A549 (cell line): Measurements from ENCODE around the gene ICA1L. TPM values are rescaled to one million over a fixed set of nuclear protein-coding genes. Genes with fewer than 3 reads are reported as not detected.
"Not testable (repeated sequence)": the region's sequence is repeated elsewhere in the genome, so short reads cannot be mapped to it uniquely, and the experiment has no call there.

ENCODE experiments used
- ATAC-seq, 2 experiments: fragments of 200-7000 bp in 1 of 2; fragments of >200 bp in 1 of 2; cut with Nextera tagmentation in 1 of 2; cut with Tn5 transposase in 1 of 2; 3 replicates each; pipeline versions ENCODE4 v1.8.0 to v1.9.1; 2018 to 2020; ENCODE audit warnings: mild to moderate bottlenecking in 1 of 2, moderate library complexity in 1 of 2
- CTCF ChIA-PET: fragments of 300-600 bp; sonication (Branson Sonifier 250); formaldehyde crosslinking; extraction: SDS; loops from one replicate; lab custom pipeline; 2021; ENCODE audit warnings: antibody characterized with exemption, inconsistent platforms; lab: Yijun Ruan, JAX
- POLR2A ChIA-PET: fragments of 350-600 bp; formaldehyde crosslinking; extraction: SDS; loops from one replicate; lab custom pipeline; 2021; ENCODE audit warnings: antibody characterized with exemption, inconsistent platforms; lab: Yijun Ruan, JAX
- DNase-seq, 2 experiments: peaks; one replicate each; pipeline versions ENCODE4 v3.0.0 to v3.0.0-alpha.2; 2011 to 2016; ENCODE audit warnings: low read depth in 1 of 2, low spot score in 1 of 2
- FAIRE-seq: peaks from 2 replicates; lab custom pipeline; 2011; peaks lifted over from hg19 to GRCh38; lab: Jason Lieb, UNC
- H3K27ac ChIP-seq, 2 experiments: fragments of >200 bp; sonication (Bioruptor Twin); formaldehyde crosslinking; 3 replicates each; pipeline ENCODE4 v1.5.1; 2016 to 2017
- H3K4me1 ChIP-seq: fragments of >200 bp; sonication (Bioruptor Twin); formaldehyde crosslinking; 3 replicates; pipeline ENCODE4 v1.6.1; 2016
- H3K4me2 ChIP-seq: fragments of >200 bp; sonication (Bioruptor Twin); formaldehyde crosslinking; 3 replicates; pipeline ENCODE4 v1.6.1; 2016
- H3K4me3 ChIP-seq: fragments of >200 bp; sonication (Bioruptor Twin); formaldehyde crosslinking; 3 replicates; pipeline ENCODE4 v1.5.1; 2016
- H3K9me3 ChIP-seq: fragments of >200 bp; sonication (Bioruptor Twin); formaldehyde crosslinking; 3 replicates; pipeline ENCODE4 v1.6.1; 2016
- BCL3 ChIP-seq: fragments of >200 bp; sonication (Bioruptor Twin); formaldehyde crosslinking; IDR thresholded peaks from 3 replicates; pipeline ENCODE4 v1.6.1; 2016
- BHLHE40 ChIP-seq: IDR thresholded peaks from 2 replicates; pipeline ENCODE4 v1.6.1; 2012; ENCODE audit warnings: low read depth, low read length, inconsistent platforms
- CBX2 ChIP-seq: fragments of 200-600 bp; sonication (generic); IDR thresholded peaks from 2 replicates; pipeline ENCODE4 v1.6.1; 2016; ENCODE audit warnings: low read depth, mild to moderate bottlenecking, borderline replicate concordance
- CHD2 ChIP-seq: fragments of 150-350 bp; IDR thresholded peaks from 2 replicates; pipeline ENCODE4 v1.6.1; 2014; ENCODE audit warnings: low read length; ENCODE audit not compliant: partially characterized antibody
- FOSB ChIP-seq: fragments of 250-450 bp; sonication (Bioruptor Pico); IDR thresholded peaks from 2 replicates; pipeline ENCODE4 v1.5.0; 2020; ENCODE audit warnings: mild to moderate bottlenecking, moderate library complexity
- FOXS1 ChIP-seq: fragments of 250-450 bp; sonication (Bioruptor Pico); IDR thresholded peaks from 2 replicates; pipeline ENCODE4 v1.5.0; 2020; ENCODE audit warnings: mild to moderate bottlenecking, moderate library complexity
- HEYL ChIP-seq: fragments of 250-450 bp; sonication (Bioruptor Pico); IDR thresholded peaks from 2 replicates; pipeline ENCODE4 v1.8.0; 2021; ENCODE audit warnings: mild to moderate bottlenecking, moderate library complexity
- HOXA7 ChIP-seq: fragments of 250-450 bp; sonication (Bioruptor Pico); IDR thresholded peaks from 2 replicates; pipeline ENCODE4 v1.5.0; 2020; ENCODE audit warnings: mild to moderate bottlenecking, moderate library complexity
- HOXB13 ChIP-seq: fragments of 250-450 bp; sonication (Bioruptor Pico); IDR thresholded peaks from 2 replicates; pipeline ENCODE4 v1.5.0; 2020; ENCODE audit warnings: low read depth, mild to moderate bottlenecking, moderate library complexity
- JUNB ChIP-seq: fragments of >200 bp; sonication (Bioruptor Twin); formaldehyde crosslinking; IDR thresholded peaks from 2 replicates; pipeline ENCODE4 v1.6.1; 2016
- KDM5A ChIP-seq: fragments of 200-600 bp; sonication (generic); IDR thresholded peaks from 2 replicates; pipeline ENCODE4 v1.6.1; 2016; ENCODE audit warnings: antibody characterized with exemption, mild to moderate bottlenecking
- MAX ChIP-seq: IDR thresholded peaks from 2 replicates; pipeline ENCODE4 v1.6.1; 2012
- MAZ ChIP-seq: fragments of 150-350 bp; IDR thresholded peaks from 2 replicates; pipeline ENCODE4 v1.6.1; 2014; ENCODE audit warnings: antibody characterized with exemption, low read depth, low read length, borderline replicate concordance
- NFE2L2 ChIP-seq: fragments of 150-350 bp; conservative IDR thresholded peaks from 2 replicates; pipeline ENCODE4 v1.6.1; 2014; ENCODE audit warnings: low read length
- NPAS2 ChIP-seq: fragments of 250-450 bp; sonication (Bioruptor Pico); IDR thresholded peaks from 2 replicates; pipeline ENCODE4 v1.8.0; 2022; ENCODE audit warnings: mild to moderate bottlenecking, moderate library complexity, borderline replicate concordance
- NR3C1 ChIP-seq: fragments of >200 bp; sonication (Bioruptor Twin); formaldehyde crosslinking; IDR thresholded peaks from 3 replicates; pipeline ENCODE4 v1.6.1; 2017
- PHF8 ChIP-seq: fragments of 200-600 bp; sonication (generic); IDR thresholded peaks from 2 replicates; pipeline ENCODE4 v1.6.1; 2016; ENCODE audit warnings: low read depth, mild to moderate bottlenecking, antibody characterized with exemption, moderate library complexity, borderline replicate concordance
- RCOR1 ChIP-seq: fragments of 150-350 bp; IDR thresholded peaks from 2 replicates; pipeline ENCODE4 v1.6.1; 2014; ENCODE audit warnings: antibody characterized with exemption, low read length, low read depth
- REST ChIP-seq: fragments of 200-600 bp; sonication (generic); IDR thresholded peaks from 2 replicates; pipeline ENCODE4 v1.6.1; 2016; ENCODE audit warnings: antibody characterized with exemption, mild to moderate bottlenecking, moderate library complexity
- RNF2 ChIP-seq: fragments of 200-600 bp; sonication (generic); IDR thresholded peaks from 2 replicates; pipeline ENCODE4 v1.6.1; 2016; ENCODE audit warnings: low read depth, mild to moderate bottlenecking, antibody characterized with exemption, moderate library complexity, borderline replicate concordance
- TFCP2L1 ChIP-seq: fragments of 250-450 bp; sonication (Bioruptor Pico); IDR thresholded peaks from 2 replicates; pipeline ENCODE4 v1.5.0; 2021; ENCODE audit warnings: mild to moderate bottlenecking
- TP53 ChIP-seq: fragments of 250-450 bp; sonication (Bioruptor Pico); IDR thresholded peaks from 2 replicates; pipeline ENCODE4 v1.5.0; 2021; ENCODE audit warnings: mild to moderate bottlenecking, moderate library complexity
- ZC3H11A ChIP-seq: fragments of 450-650 bp; IDR thresholded peaks from 2 replicates; pipeline ENCODE4 v1.6.1; 2014; ENCODE audit warnings: antibody characterized with exemption, mild to moderate bottlenecking
- WGBS: methylation state at CpG from one replicate; pipeline ENCODE4 v1.1.6; 2017; ENCODE audit errors: missing lambda C conversion rate; 5-methylcytosine and 5-hydroxymethylcytosine counted together
- polyA plus RNA-seq, 4 experiments: library from polyadenylated mRNA; depleted of rRNA in 3 of 4; stranded (reverse); fragments of >200 nt; fragmentation: RNase III in 1 of 4; extraction: RNeasy Plus Mini Kit Qiagen cat#74134 plus additional on column Dnase treatment in 1 of 4; gene quantifications; 2 replicates in 3 of 4; 3 replicates in 1 of 4; pipeline ENCODE4 v1.2.3, GENCODE V29; 2011 to 2017

Gene ICA1L
- polyA plus RNA-seq, 2 of the 4 experiments (the other 2 are of a cell fraction): 2.2 to 6.0 TPM

- Histone ChIP-seq H3K27ac (no peak overlapping the region), H3K9me3 (no peaks in the 10 kb centered on the region), H3K4me2 (no peak overlapping the region), H3K4me1 (no peaks in the 10 kb centered on the region), H3K4me3 (no peak overlapping the region)
- ChIA-PET CTCF (interaction anchor here (0.6 to 2.0 kb wide), 2 partner anchors 9 to 273 kb away, joined by 3 to 6 read pairs; no protein-coding TSS in a partner anchor), POLR2A (no interaction called here)
- 90% methylated on average over 3 of the region's 3 CpGs for WGBS
- TF ChIP-seq CBX2 (no peak), HOXB13 (no peak), CHD2 (no peak), MAZ (no peak), NFE2L2 (no peak), NPAS2 (CRISPR knock-in tag) (no peak), HOXA7 (no peak), ZC3H11A (no peak), RCOR1 (no peak), RNF2 (no peak), FOXS1 (CRISPR knock-in tag) (no peak)
- no peak for DNase-seq
- ATAC-seq: no peak
- no peak for FAIRE-seq
These were observed 9.6 kb downstream of the ICA1L start for GRCh38 chr2:202861987-202862386.

GRCh38 chr2:202858601-202859000 lies 13.0 kb downstream of the ICA1L start:
- DNase-seq (no peak), FAIRE-seq (no peak), ATAC-seq (no peak)
- 85% methylated on average over 3 of the region's 3 CpGs for whole genome bisulfite sequencing
- H3K4me1 ChIP-seq: no peaks in the 10 kb centered on the region
- ChIA-PET POLR2A (no interaction called here), CTCF (no interaction called here)
- H3K9me3 ChIP-seq: no peaks in the 10 kb centered on the region
- TF ChIP-seq TFCP2L1 (CRISPR knock-in tag): no peak
- no peak for TF ChIP-seq BCL3
- TF ChIP-seq JUNB: no peak
- no peak for TF ChIP-seq NR3C1
- TF ChIP-seq BHLHE40: no peak
- TF ChIP-seq KDM5A: no peak
- TF ChIP-seq HOXB13: no peak
- TF ChIP-seq HOXA7: no peak
- TF ChIP-seq REST: no peak
- no peak for TF ChIP-seq PHF8
- no peak for TF ChIP-seq MAX
- TF ChIP-seq FOSB: no peak
- no peak for TF ChIP-seq HEYL (CRISPR knock-in tag)
- no peak for TF ChIP-seq TP53 (CRISPR knock-in tag)
- H3K4me2 ChIP-seq: no peak overlapping the region
- H3K27ac ChIP-seq: no peak overlapping the region
- H3K4me3 ChIP-seq: no peak overlapping the region

- H3K4me3 ChIP-seq, H3K4me1 ChIP-seq, DNase-seq, FAIRE-seq, POLR2A ChIA-PET, H3K4me2 ChIP-seq, H3K9me3 ChIP-seq: not testable (repeated sequence)
- ATAC-seq: peak in 1 of 2 experiments; percentile 33; a peak in 2 of 6 replicates
- H3K27ac ChIP-seq: peak overlapping the region in 1 of 2 experiments; percentile 24; a peak in 1 of 6 replicates
- WGBS: 90% methylated on average over 1 of the region's 3 CpGs
- CTCF ChIA-PET: interaction anchor here (0.9 to 1.9 kb wide), 2 partner anchors 261 to 966 kb away, joined by 3 to 4 read pairs; no protein-coding TSS in a partner anchor
These were observed 22.2 kb downstream of the ICA1L start for GRCh38 chr2:202849343-202849742.
